SIG-M5 (cell line): ENCODE measurements around the gene GPC5.

Experiments used
- DNase-seq: peaks from one replicate; lab custom pipeline; 2025; lab: John Stamatoyannopoulos, UW

GPC5 gene

GRCh38 chr13:91716436-91717065, 318.1 kb downstream of the GPC5 start:
- no peak for DNase-seq

DNA sequence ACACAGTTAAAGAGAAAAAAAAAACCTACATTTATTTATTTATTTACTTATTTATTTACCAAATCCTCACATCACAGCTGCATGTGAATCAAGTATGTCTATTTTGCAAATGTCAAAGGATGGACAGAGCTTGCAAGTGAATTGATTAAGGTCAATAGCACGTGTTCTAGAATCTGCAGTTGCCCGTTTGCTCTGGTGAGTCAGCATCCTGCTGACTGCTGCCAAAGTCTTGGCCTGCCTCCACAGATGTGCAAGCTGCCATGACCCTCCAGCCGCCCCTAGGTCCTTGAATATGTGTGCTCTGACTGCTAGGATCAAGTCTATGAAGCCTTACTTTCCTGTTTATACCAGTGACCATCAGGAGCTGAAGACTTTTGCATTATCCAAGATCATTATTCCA, 320.6 kb downstream of the GPC5 start:
- no peak for DNase-seq

GRCh38 chr13:91721413-91721812, 323.0 kb downstream of the GPC5 start:
- no peak for DNase-seq

DNA sequence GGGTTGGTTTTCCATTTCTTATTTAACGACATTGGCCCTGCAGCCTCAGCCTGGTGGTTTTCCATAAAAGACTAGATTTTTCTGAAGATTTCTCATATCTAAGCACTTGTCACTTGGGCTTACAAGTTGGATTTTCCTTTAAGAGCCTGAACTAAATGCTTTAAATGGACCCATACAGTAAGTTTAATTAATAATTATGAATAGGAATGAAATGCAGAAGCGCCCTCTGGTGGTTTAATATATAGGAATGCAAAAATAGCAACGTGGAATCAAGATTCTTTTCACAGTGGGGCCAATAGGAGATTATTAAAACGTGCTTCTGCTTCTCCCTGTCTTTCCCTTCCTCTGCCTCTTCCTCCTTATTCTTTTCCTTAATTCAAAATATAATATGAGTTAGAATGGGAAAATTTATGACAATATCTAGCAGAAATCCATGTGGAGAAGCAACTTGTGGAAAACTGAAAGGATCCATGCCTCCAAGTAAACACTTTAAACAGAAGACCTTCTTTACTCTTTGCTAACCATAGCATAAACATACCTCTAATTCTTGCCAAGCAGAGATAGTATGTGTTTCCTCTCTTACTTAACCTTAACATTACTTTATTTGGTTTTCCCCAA, 324.0 kb downstream of the GPC5 start:
- DNase-seq, result no peak

DNA sequence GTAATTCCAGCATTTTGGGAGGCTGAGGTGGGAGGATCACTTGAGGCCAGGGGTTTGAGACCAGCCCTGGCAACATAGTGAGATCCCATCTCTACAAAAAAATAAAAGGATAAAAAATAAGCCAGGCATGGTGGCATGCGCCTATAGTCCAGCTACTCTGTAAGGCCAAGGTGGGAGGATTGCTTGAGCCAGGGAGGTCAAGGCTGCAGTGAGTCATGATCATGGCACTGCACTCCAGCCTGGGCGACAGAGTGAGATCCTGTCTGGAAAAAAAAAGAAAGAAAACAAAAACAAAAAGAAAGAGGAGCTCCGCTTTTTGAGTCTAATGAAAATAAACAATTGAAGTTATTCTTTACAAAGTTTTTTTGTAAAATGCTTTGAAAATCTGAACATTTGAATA, 326.2 kb downstream of the GPC5 start:
- no peak for DNase-seq

DNA sequence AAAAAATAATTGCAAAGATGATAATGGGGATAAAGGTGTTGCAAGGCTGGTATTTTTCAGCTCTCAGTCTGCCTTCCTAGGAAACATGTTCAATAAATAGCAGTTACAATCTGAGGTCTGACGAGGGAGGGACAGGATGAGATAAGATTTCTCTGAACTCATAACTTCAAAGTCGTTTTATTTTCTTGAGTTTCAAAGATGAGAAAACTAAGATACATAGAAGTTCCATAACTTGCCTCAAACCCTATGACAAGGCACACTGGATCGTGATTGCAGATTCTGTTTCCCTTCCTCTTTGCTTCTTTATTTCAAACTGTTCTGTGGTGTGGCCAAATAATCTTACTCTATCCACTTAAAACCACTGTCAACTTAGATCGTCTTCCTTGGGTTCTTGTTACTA, 327.2 kb downstream of the GPC5 start:
- DNase-seq, result no peak

- DNase-seq, result no peak
Observed at GRCh38 chr13:91726671-91727070, 328.2 kb downstream of the GPC5 start.

- DNase-seq, result no peak
Observed at GRCh38 chr13:91729859-91730258, 331.4 kb downstream of the GPC5 start.

DNA sequence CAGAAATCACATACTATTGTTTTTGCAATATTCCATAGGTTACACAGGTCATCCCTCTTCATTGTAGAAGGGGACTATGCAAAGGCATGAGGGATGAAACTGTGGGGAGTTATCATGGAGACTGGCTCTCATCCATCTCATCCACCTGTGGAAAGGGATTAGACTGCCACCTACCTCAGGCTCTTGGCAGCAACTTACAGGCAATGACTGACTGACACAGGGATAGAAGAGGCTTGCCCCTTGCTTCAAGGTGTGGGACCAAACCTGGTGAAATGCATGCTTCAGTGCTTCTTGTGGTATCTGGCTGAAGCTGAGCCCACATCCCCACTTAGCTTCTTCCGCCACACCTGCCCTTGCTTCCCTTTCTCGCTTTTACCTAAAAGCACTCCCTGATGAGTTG, 341.3 kb downstream of the GPC5 start:
- DNase-seq, result no peak

- no peak for DNase-seq
Observed at GRCh38 chr13:91740756-91741155, 342.3 kb downstream of the GPC5 start.

DNA sequence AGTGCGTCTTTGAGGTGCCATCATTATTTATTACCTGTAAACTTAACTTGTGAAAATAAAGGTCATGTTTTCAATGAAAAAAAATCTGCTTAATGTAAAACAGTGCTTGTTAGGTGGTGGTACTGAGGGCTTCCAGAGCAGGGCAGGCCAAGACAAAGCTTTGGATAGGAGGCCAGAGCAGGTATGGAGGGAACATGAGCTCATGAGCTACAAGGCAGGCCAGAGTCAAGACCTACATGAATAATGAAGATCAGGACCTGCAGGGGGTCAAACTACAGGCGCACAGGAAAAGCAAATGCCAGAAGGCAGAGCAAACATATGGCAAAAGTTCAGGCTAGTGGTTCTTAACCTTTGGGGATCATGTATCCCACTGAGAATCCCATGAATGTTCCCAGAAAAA, 343.5 kb downstream of the GPC5 start:
- no peak for DNase-seq

DNA sequence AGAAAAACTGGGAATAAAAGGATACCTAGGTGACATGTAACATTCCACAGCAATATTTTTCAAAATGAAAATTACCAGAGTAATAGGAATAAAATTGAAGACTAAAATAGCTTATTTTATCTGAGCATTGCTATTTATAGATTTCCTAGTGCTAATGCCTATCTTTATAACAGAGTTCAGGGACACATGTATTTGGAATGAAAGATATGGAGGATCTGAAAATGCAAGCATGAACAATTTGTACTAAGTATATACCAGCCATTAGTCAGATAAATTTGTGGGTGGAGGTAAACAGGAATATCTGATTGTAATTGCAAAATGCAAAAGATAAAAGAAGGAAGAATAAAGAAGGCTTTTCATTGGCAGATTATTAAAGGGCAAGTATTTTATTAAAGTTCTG, 345.9 kb downstream of the GPC5 start:
- no peak for DNase-seq

- no peak for DNase-seq
Observed at GRCh38 chr13:91745967-91746366, 347.5 kb downstream of the GPC5 start.

DNA sequence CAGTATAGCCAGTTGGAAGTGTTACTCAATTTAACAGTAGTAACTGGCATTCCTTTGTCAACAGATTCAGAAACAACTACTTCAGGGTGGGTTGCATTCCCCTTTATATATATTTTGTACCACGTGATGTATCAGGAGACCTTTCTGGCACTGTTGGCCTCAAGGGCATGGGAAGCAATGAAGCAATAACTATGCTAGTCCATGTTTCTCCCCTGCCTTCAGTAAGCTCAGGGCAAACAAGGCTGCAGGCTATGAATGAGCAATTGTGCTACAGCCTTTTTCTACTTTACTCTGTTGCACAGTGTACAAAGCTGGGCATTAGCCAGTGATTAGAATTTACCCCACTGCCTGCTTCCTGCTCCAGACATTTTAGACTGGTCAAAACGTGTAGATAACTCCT, 348.8 kb downstream of the GPC5 start:
- DNase-seq, result no peak

DNA sequence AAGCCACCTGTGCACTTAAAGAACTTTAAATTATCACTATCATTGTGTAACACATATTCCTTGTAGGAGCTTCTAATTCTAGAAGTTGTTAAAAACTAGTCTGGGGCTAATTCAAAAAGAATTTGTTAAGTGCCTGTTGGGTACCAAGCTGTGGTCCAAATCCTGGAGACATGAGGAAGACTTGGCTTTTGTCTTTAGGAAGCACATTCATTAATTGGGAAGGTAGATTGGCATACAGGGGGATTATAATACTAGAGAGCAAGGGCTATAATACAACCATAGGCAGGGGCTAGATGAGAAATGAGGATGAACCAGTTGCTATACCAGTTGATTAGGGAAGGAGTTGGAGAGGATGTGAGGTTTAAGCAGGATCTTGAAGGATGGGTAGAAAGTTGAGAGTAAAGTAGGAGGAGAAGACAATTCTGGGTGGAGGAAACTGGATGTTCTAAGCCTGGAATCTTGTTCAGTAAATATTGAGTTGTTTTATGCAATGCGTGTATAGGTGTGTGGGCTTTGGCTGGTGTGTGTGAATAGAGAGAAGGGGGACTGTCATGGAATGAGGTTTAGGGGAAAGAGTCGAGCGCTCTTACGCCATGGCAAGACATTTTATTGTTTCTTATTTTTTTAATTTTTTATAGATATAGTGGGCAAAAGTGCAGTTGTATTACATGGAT, 350.1 kb downstream of the GPC5 start:
- no peak for DNase-seq

GRCh38 chr13:91758724-91759123, 360.3 kb downstream of the GPC5 start:
- DNase-seq, result no peak

DNA sequence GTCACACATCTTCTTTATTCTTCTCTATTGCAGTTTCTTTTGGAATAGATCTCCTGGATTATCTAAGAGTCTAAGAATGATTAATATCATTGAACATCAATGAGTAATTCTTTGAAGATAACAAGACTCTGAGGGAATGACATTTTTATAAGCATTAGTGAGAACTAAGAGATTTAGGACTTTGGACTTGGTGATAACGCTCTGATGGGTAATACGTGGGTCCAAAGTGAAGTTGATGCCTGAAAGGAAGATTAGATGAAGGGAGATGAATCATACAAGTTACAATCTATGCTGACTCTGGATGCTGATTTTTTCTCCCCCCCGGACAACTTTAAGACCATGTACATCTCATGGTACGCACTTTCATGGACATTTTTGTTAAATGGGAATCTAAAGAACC, 364.5 kb downstream of the GPC5 start:
- DNase-seq, result no peak

DNA sequence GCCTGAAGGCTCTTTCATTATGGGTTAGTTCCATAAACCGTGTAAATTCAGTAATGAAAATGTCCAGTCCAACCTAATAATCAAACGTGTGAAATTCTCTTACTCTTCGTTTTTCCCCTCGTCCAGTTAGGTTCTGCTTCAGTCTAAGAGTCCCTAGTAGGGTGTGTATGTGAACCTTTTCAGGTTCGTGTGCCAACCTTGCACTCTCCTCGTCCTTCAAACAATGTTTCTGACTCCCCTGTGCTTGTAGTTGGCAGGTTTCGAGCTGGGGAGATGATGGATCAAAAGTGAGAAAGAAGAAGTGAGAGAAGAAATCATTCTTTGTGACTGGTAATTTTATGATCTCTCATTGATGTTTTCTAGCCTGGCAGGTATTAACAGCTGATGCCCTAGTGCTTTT, 366.1 kb downstream of the GPC5 start:
- DNase-seq, result no peak

DNA sequence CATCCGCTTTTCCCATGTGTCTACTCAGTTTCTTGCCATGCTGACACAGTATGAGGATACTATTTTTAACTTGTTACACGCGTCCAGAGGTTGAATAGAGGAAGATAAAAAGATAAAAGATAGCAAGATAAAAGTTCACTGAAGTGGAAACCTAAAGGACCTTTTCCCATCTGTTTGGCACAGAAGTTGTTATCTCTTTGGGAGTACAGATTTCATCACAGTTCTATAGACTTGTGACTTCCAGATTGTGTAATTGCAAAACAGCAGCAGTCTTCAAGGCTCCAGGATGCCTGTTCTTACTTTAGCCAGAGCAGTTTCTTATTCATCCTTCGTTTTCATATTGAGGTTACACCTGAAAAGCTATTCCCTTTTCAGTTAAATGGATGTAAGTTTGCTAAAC, 369.2 kb downstream of the GPC5 start:
- no peak for DNase-seq

DNA sequence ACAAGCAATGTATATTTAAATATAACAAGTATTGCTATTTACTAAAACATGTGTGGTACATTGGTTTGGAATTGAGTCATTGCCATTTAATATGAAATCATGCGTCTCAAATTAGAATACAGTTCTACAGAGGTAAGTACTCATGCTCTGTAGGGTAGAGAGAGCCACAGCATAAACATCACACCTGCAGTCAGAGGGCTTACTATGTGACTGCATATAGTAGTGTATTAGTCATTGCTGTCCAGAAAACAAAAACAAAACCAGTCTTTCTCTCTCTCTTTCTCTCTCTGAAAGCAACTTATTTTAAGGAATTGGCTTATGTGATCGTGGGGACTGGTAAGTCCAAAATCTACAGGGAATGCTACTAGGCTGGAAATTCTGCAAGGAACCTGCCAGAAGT, 370.3 kb downstream of the GPC5 start:
- no peak for DNase-seq

DNA sequence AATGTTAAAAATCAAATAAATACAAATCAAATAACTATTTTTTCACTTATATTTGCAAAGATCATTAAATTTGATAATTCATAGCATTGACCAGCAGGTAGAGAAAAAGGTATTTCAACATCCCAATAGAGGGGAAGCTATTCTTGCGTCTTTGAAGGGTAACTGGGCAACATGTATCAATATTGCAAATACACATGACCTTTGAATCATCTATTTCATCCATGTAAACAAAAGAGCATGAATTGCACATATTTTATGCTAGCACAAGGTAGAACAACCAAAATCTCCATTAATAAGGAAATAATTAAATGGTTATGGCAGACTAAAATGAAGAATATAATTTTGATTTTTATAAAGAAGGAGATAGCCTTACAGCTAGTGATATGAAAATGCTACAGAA, 372.8 kb downstream of the GPC5 start:
- no peak for DNase-seq

- no peak for DNase-seq
Observed at GRCh38 chr13:91773591-91774227, 375.3 kb downstream of the GPC5 start.

GRCh38 chr13:91774397-91774796, 376.0 kb downstream of the GPC5 start:
- DNase-seq, result no peak
